H1 (cell line): ENCODE measurements around the gene SLC43A1. TPM values are rescaled to one million over a fixed set of nuclear protein-coding genes. Genes with fewer than 3 reads are reported as not detected.

Experiments
- polyA plus RNA-seq, 7 experiments: library from polyadenylated mRNA; depleted of rRNA in 3 of 7; stranded (reverse) in 5 of 7; unstranded in 2 of 7; fragments of >200 nt in 5 of 7; fragments of 200-250 nt in 2 of 7; gene quantifications; 1 replicate in 5 of 7; 2 replicates in 1 of 7; 4 replicates in 1 of 7; pipeline versions ENCODE4 v1.2.1 to v1.2.3, GENCODE V29; 2011 to 2013; ENCODE audit warnings: missing spikeins in 2 of 7, mixed read lengths in 2 of 7
- total RNA-seq: library from RNA; stranded (reverse); fragmentation: NEBNext Ultra II Directional; extraction: Animal tissue kit (Norgen Biotek cat#: 25700); gene quantifications from 2 replicates; pipeline ENCODE4 v1.2.1, GENCODE V29; 2021
- TF ChIP-seq, protein P1 (sequence below): fragments of 300-600 bp; sonication (generic); IDR thresholded peaks from 2 replicates; pipeline ENCODE4 v1.7.1; 2012; ENCODE audit warnings: low read length, moderate library complexity, mild to moderate bottlenecking, inconsistent platforms; ENCODE audit not compliant: insufficient replicate concordance

Gene SLC43A1
- total and polyA plus RNA-seq, 2 of the 8 experiments (the other 6 are each of a cell fraction or from before 2014, with no cell fraction given), result 34.5 to 58.0 TPM

- TF ChIP-seq, protein P1, sequence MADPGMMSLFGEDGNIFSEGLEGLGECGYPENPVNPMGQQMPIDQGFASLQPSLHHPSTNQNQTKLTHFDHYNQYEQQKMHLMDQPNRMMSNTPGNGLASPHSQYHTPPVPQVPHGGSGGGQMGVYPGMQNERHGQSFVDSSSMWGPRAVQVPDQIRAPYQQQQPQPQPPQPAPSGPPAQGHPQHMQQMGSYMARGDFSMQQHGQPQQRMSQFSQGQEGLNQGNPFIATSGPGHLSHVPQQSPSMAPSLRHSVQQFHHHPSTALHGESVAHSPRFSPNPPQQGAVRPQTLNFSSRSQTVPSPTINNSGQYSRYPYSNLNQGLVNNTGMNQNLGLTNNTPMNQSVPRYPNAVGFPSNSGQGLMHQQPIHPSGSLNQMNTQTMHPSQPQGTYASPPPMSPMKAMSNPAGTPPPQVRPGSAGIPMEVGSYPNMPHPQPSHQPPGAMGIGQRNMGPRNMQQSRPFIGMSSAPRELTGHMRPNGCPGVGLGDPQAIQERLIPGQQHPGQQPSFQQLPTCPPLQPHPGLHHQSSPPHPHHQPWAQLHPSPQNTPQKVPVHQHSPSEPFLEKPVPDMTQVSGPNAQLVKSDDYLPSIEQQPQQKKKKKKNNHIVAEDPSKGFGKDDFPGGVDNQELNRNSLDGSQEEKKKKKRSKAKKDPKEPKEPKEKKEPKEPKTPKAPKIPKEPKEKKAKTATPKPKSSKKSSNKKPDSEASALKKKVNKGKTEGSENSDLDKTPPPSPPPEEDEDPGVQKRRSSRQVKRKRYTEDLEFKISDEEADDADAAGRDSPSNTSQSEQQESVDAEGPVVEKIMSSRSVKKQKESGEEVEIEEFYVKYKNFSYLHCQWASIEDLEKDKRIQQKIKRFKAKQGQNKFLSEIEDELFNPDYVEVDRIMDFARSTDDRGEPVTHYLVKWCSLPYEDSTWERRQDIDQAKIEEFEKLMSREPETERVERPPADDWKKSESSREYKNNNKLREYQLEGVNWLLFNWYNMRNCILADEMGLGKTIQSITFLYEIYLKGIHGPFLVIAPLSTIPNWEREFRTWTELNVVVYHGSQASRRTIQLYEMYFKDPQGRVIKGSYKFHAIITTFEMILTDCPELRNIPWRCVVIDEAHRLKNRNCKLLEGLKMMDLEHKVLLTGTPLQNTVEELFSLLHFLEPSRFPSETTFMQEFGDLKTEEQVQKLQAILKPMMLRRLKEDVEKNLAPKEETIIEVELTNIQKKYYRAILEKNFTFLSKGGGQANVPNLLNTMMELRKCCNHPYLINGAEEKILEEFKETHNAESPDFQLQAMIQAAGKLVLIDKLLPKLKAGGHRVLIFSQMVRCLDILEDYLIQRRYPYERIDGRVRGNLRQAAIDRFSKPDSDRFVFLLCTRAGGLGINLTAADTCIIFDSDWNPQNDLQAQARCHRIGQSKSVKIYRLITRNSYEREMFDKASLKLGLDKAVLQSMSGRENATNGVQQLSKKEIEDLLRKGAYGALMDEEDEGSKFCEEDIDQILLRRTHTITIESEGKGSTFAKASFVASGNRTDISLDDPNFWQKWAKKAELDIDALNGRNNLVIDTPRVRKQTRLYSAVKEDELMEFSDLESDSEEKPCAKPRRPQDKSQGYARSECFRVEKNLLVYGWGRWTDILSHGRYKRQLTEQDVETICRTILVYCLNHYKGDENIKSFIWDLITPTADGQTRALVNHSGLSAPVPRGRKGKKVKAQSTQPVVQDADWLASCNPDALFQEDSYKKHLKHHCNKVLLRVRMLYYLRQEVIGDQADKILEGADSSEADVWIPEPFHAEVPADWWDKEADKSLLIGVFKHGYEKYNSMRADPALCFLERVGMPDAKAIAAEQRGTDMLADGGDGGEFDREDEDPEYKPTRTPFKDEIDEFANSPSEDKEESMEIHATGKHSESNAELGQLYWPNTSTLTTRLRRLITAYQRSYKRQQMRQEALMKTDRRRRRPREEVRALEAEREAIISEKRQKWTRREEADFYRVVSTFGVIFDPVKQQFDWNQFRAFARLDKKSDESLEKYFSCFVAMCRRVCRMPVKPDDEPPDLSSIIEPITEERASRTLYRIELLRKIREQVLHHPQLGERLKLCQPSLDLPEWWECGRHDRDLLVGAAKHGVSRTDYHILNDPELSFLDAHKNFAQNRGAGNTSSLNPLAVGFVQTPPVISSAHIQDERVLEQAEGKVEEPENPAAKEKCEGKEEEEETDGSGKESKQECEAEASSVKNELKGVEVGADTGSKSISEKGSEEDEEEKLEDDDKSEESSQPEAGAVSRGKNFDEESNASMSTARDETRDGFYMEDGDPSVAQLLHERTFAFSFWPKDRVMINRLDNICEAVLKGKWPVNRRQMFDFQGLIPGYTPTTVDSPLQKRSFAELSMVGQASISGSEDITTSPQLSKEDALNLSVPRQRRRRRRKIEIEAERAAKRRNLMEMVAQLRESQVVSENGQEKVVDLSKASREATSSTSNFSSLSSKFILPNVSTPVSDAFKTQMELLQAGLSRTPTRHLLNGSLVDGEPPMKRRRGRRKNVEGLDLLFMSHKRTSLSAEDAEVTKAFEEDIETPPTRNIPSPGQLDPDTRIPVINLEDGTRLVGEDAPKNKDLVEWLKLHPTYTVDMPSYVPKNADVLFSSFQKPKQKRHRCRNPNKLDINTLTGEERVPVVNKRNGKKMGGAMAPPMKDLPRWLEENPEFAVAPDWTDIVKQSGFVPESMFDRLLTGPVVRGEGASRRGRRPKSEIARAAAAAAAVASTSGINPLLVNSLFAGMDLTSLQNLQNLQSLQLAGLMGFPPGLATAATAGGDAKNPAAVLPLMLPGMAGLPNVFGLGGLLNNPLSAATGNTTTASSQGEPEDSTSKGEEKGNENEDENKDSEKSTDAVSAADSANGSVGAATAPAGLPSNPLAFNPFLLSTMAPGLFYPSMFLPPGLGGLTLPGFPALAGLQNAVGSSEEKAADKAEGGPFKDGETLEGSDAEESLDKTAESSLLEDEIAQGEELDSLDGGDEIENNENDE, result no peak
These were observed 36.4 kb downstream of the SLC43A1 start (continued) for GRCh38 chr11:57479021-57479663.
